Lower leg skin (tissue), 4 donors: ENCODE results near the gene CTNS. TPM values are rescaled to one million over a fixed set of nuclear protein-coding genes. Genes with fewer than 3 reads are reported as not detected.
A peak's percentile ranks its signal among the peaks of the same experiment; 100 is the strongest.

Experiments
- DNase-seq, 2 donors: peaks; one replicate each; pipeline ENCODE4 v3.0.0-alpha.2; 2019; ENCODE audit warnings: low spot score in 2 of 2
- H3K4me3 ChIP-seq: fragments of 200-600 bp; sonication (generic); 2 replicates; pipeline ENCODE4 v1.5.1; 2017; ENCODE audit warnings: mild to moderate bottlenecking, low read depth; ENCODE audit not compliant: poor library complexity, severe bottlenecking
- POLR2A ChIP-seq, 2 donors: fragments of 450-650 bp; IDR thresholded peaks; one replicate each; pipeline ENCODE4 v1.6.1; 2016 to 2017; ENCODE audit warnings: antibody characterized with exemption in 2 of 2, mild to moderate bottlenecking in 1 of 2, moderate library complexity in 1 of 2
- WGBS, 2 donors: methylation state at CpG; one replicate each; pipeline ENCODE4 v1.1.5; 2018; 5-methylcytosine and 5-hydroxymethylcytosine counted together
- intact Hi-C: fragments of 100-400 bp; cut with DNase I; formaldehyde crosslinking; loops from one replicate; pipeline ENCODE4 v1.15.0; 2023; ENCODE audit warnings: low total_unique reads
- total RNA-seq, 4 donors: library from RNA; depleted of rRNA; stranded (reverse); fragments of >200 nt; gene quantifications; one replicate each; pipeline ENCODE4 v1.1.0, GENCODE V29; 2016
- TF ChIP-seq, protein P1 (sequence below), 3 donors: fragments of 450-650 bp; IDR thresholded peaks; one replicate each; pipeline ENCODE4 v1.5.1; 2016; ENCODE audit warnings: antibody characterized with exemption in 3 of 3, mild to moderate bottlenecking in 3 of 3, moderate library complexity in 2 of 3

The CTNS gene
- total RNA-seq, 4 donors from 2014 or later = 23.7 to 40.0 (median 29.6) TPM

DNA sequence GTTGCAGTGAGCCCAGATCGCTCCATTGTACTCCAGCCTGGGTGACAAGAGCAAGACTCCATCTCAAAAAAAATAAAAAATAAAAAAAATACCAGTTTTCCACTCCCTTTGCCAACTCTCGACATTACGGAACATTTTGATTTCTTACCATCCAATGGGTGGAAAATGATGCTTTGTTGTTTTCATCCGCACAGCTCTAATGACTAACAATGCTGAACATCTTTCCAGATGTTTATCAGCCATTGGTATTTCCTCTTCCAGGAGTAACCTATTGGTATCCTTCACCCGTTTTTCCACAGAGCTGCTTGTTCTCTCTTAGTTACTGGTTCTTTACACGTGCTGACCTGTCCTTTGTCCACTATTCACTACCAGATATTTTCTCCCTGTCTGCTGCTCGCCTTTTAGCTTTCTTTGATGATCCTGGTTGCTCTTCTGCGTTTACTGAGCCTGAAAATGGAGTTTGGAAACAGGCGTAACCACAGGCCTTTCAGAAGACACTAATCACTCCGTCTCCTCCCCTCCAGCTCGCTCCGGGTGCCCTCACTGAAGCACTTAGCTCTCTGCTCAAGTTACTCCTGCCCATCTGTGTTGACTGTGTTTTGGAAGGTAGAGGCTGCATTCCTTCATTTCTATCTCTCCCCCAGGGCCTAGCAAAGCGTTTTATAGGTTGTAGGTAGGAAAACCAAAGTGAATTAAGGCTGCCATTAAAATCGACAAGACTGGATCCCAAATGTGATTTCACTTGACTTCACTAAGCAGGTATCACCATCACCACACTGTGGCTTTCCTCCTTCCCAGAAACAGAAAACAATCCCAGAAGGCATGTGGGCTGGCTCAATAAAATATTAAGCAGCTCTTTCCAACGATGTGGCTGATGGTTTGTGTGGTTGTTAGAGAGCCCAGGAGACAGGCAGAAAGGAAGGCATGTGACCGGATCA is 9.5 kb upstream of the CTNS start:
- intact Hi-C loops = no loop called here
- TF ChIP-seq POLR2A (IDR thresholded peaks at IDR 0.05) = no peak
- TF ChIP-seq, protein P1, sequence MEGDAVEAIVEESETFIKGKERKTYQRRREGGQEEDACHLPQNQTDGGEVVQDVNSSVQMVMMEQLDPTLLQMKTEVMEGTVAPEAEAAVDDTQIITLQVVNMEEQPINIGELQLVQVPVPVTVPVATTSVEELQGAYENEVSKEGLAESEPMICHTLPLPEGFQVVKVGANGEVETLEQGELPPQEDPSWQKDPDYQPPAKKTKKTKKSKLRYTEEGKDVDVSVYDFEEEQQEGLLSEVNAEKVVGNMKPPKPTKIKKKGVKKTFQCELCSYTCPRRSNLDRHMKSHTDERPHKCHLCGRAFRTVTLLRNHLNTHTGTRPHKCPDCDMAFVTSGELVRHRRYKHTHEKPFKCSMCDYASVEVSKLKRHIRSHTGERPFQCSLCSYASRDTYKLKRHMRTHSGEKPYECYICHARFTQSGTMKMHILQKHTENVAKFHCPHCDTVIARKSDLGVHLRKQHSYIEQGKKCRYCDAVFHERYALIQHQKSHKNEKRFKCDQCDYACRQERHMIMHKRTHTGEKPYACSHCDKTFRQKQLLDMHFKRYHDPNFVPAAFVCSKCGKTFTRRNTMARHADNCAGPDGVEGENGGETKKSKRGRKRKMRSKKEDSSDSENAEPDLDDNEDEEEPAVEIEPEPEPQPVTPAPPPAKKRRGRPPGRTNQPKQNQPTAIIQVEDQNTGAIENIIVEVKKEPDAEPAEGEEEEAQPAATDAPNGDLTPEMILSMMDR (IDR thresholded peaks at IDR 0.05) = no peak
- WGBS, 2 donors = 75% methylated on average over 16 of the region's 16 CpGs
- no peak for DNase-seq
- no peak overlapping the region for H3K4me3 ChIP-seq

DNA sequence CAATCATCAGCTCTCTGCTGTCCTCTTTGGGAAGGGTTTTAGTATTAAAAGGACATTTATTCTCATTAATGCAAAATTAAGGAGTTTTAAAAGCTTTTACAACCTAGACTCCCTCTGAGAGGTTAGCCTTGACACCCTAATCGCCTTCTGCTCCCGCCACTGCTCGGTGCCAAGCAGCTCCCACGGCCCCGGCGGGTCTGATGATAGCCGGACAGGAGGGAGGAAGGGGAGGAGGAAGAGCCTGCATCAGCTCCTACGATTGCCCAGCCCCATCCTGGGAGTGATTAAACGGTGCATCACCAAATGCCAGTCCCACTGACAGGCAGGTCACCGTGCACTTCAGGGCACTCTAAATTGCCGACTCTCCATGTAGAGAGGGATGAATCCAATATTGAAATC is 8.8 kb upstream of the CTNS start:
- intact Hi-C loops = no loop called here
- TF ChIP-seq, protein P1 (IDR thresholded peaks at IDR 0.05) = no peak
- no peak for TF ChIP-seq POLR2A (IDR thresholded peaks at IDR 0.05)
- no peak overlapping the region for H3K4me3 ChIP-seq
- WGBS, 2 donors = 66 to 82% methylated on average over 11 of the region's 11 CpGs
- no peak for DNase-seq

DNA sequence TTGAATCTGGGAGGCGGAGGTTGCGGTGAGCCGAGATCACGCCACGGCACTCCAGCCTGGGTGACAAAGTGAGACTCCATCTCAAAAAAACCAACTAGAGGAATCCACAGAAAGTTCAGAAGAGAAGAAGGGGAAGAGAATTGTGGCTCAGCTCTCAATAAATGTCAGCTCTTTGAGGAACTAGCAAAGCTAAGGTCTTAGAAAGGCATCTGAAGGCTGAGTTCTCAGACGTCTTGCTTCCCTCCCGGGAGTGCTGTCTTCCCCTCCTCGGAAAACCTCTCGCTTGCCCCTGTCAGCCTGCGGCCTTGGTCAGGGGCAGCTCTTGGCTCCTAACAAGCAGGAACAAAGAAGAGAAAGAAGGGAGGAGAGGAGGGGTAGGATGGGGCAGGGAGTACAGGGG is 5.8 kb upstream of the CTNS start:
- intact Hi-C loops = no loop called here
- no peak for DNase-seq
- TF ChIP-seq, protein P1 (IDR thresholded peaks at IDR 0.05) = no peak
- TF ChIP-seq POLR2A (IDR thresholded peaks at IDR 0.05) = no peak
- WGBS, 2 donors = 90 to 93% methylated on average over 10 of the region's 10 CpGs
- no peak overlapping the region for H3K4me3 ChIP-seq

DNA sequence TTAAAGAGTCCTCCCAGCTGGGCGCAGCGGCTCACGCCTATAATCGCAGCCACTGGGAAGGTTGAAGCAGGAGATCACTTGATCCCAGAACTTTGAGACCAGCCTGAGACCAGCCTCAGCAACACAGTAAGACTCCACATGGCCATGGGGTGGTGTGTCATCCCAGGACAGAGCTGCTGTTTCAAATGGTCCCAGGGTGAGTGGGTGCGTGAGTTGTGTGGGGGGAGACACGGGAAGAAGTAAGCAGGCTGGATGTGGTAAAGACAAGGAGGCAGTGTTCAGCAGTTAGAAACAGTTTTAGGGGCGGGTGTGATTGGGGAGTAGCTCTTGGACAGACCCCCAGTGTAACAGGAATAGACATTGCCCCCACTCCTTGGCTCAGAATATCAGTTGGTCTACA is 4.3 kb upstream of the CTNS start:
- TF ChIP-seq, protein P1 (IDR thresholded peaks at IDR 0.05) = no peak
- no peak for TF ChIP-seq POLR2A (IDR thresholded peaks at IDR 0.05)
- WGBS, 2 donors = 92 to 99% methylated on average over 7 of the region's 7 CpGs
- DNase-seq = no peak
- intact Hi-C loops = no loop called here
- no peak overlapping the region for H3K4me3 ChIP-seq

DNA sequence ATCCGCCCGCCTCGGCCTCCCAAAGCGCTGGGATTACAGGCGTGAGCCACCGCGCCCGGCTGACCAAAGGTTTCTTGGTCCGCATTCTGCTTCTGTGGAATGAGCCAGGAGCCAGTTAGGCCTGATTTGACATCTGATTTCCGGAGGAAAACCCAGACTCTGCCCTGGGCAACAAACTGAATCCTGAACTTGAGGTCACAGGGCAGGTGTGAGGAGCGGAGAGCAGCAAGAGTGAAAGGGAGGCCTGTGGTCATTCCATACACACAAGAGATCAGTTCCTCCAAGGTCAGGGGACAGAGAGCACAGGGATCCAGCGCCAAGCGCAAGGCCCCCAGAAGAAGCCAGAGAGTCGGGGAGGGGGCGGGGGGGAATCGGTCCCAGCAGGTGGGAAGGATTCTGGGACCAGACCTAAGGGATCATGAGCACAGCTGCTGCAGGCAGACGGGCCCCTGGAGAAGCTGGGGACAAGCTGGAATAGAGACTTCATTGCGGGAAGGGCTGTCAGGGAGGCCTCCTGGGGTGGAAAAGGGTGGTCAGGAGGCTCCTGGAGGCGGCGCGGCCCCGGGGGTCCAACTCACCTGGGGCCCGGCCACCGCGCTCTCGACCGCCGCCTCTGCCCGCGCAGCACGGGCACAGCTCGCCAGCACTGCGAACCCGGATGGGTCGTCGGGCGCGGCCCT is 946 bp upstream of the CTNS start:
- peak overlapping the region; percentile 80 for H3K4me3 ChIP-seq
- no peak for DNase-seq
- intact Hi-C loops = no loop called here
- TF ChIP-seq, protein P1 (IDR thresholded peaks at IDR 0.05) = no peak
- TF ChIP-seq POLR2A (IDR thresholded peaks at IDR 0.05) = no peak
- 23 to 40% methylated on average over 18 to 33 of the region's 38 CpGs for WGBS, 2 donors
